GM12864 (cell line): Measurements from ENCODE around the gene SFXN2.

Source experiments
- DNase-seq: peaks from one replicate; pipeline ENCODE4 v3.0.0-alpha.2; 2011; ENCODE audit warnings: low read depth
- H3K4me3 ChIP-seq: 2 replicates; pipeline ENCODE4 v1.5.1; 2011; ENCODE audit warnings: mild to moderate bottlenecking, low read depth, low read length, control low read depth
- CTCF ChIP-seq: IDR thresholded peaks from 2 replicates; pipeline ENCODE4 v1.5.1; 2011; ENCODE audit warnings: low read depth, mild to moderate bottlenecking, moderate library complexity, low read length, control low read depth, inconsistent platforms; ENCODE audit errors: missing control alignments

Gene SFXN2

GRCh38 chr10:102676534-102677315 lies 37.7 kb upstream of the SFXN2 start:
- no peak for TF ChIP-seq CTCF
- H3K4me3 ChIP-seq: no peak overlapping the region
- DNase-seq: no peak

GRCh38 chr10:102677331-102678067 lies 36.9 kb upstream of the SFXN2 start:
- no peak for DNase-seq
- H3K4me3 ChIP-seq: no peak overlapping the region
- TF ChIP-seq CTCF: no peak

- TF ChIP-seq CTCF: no peak
- no peak overlapping the region for H3K4me3 ChIP-seq
- DNase-seq: no peak
These were observed 36.4 kb upstream of the SFXN2 start for GRCh38 chr10:102678068-102678400.

GRCh38 chr10:102678842-102679289 lies 35.6 kb upstream of the SFXN2 start:
- no peak for DNase-seq
- no peak overlapping the region for H3K4me3 ChIP-seq
- TF ChIP-seq CTCF: peak; percentile 73

- no peak overlapping the region for H3K4me3 ChIP-seq
- no peak for TF ChIP-seq CTCF
- DNase-seq: no peak
These were observed 34.8 kb upstream of the SFXN2 start for GRCh38 chr10:102679596-102679995.

GRCh38 chr10:102681696-102682095 lies 32.7 kb upstream of the SFXN2 start:
- DNase-seq: no peak
- TF ChIP-seq CTCF: no peak
- H3K4me3 ChIP-seq: no peak overlapping the region
